Measurements from ENCODE around the gene CAPZB.

The CAPZB gene

DNA sequence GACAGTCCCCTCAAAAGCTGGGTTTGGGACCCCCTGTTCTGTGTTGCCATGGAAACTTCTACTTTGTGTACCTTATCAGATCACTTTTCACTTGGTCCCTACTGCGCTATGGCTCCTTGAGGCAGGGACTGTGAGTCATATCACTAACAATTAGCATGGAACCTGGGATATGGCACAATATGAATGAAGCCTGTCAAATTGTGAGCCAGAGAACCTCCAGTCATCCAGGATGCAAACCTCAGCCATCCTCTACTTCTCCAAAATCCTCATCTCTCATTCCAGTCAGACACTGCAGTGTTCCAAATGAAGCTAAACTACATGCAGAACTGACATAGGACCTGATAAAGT lies 11.2 kb upstream of the CAPZB start:
- DNase-seq: no peak

DNA sequence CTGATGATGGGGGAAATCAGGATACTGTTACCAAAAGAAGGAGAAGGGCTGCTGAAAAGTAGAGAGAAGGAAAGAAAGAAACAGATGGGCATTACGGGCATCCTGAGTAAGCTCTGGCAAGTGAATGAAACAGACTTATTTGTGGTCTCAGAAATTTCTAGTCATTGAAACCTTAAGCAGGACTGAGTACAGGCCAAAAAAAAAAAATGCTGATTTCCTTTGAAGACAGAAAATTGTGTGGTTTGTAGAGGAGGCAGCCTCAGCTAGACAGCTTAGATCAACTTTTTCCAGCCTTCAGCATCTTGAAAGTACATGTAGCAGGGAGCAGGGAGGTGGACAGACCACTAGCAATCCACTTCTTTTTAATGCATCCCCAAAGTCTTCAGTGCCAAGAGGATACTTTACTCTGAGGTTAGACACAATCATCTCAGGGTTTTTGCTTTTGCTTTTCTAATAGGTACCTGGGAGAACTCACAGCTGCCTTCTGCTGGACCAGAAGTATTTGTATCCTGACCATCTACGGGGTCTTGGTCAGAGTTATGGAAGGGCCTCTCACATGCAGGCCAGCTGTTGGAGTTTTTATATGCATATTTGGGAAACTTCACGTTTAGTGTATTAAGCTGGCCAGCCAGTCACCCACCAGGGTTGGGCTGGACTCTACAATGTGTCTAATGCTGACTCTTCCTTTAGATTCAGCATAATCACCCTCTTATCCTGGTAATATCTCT lies 10.6 kb upstream of the CAPZB start:
- no peak for DNase-seq

DNA sequence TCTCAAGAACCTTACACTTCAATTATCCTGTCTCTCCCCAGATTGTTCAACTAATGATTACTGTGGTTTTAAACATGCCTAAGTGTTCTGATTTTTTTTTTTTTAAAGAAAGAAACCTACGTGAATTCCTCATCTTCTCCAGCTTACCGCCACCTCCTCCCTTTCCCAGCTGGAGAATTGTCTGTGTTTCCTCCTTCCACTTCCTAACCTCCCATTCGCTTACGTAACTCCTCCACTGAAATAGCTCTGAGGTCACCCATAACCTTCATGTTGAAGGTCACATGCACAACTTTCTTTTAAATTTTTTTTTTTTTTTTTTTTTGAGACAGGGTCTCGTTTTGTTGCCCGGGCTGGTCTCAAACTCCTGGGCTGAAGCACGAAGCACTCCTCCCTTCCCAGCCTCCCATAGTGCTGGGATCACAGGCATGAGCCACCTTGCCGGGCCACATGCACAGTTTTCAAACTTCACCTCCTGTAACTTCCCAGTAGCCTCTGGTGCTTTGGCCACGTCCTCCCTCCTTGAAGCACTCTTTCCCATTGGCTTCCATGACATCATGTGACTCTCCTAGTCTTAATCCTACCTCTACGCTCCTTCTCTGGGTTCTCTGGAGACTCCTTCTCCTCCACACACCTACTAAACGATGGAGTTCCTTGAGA lies 9.8 kb upstream of the CAPZB start:
- no peak for DNase-seq

DNA sequence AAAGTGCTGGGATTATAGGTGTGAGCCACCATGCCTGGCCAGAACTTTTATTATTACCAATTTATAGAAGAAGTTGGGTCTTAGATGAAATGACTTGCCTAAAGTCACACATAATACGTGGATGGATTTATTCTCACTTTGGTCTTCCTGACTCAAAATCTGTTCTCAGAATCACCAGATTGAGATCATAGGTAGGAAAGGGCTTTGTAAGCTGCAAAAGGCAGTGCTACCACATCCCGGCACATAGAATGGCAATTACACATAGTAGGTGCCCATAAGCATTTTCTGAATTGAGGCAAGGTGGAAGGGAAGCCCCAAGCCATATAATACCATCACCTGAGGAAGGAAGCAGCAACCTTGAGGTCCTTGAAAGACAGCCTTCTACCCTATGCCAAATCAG lies 8.2 kb upstream of the CAPZB start:
- no peak for DNase-seq

DNA sequence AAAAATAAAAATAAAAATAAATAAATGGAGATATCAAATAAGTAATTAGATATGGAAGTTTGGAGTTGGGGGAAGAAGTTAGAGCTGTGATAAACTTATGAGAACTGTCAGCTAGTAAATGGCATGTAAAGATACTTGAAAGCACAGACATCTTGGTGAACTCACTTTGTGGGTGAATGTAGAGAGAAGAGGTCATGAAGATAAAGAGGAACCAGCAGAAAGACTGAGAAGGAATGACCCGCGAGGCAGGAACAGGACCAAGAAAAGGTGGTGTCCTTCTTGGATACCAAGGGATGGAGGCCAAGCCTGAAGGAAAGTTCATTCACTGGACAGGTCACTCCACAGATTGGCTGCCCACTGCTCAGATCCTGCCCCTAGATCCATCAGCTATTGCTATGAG lies 4.7 kb upstream of the CAPZB start:
- DNase-seq: no peak

DNA sequence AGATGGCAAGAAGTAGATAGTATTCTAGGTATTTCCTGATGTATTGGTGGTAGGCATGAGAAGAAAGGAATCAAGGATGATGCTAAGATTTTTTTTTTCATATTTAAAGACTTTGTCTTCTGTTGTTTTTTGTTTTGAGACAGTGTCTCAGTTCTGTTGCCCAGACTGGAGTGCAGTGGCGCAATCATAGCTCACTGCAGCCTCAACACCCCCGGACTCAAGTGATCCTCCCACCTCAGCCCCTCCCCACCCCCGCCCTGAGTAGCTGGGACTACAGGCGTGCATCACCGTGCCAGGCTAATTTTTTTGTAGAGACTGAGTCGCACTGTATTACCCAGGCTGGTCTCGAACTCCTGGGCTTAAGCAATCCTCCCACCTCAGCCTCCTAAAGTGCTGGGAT lies 2.8 kb upstream of the CAPZB start:
- no peak for DNase-seq

DNA sequence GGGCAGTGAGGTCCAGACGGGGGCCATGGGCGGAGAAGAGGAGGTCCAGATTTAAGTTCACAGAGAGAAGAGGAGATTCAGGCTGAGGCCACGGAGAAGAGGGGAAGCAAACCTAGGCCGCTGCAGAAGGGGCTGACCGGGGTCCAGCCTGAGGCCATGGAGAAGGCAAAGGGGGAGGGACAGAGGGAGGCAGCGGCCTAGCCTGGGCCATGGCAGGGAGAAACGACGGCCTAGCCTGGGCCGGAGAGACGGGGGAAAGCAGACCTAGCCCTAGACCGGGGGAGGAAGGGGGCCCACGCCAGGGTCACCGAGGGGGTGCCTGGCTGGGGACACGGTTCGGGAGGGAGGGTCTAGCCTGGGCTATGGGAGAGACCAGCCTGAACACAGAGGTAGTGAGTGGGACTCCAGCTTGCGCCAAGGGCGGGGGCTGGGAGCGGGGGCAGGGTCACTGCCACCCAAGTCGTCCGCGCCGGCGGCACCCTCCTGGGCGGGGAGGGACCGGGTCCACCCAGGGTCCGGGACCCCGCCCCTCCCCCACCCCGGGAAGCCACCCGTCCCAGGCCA lies 459 bp downstream of the CAPZB start:
- DNase-seq: no peak

DNA sequence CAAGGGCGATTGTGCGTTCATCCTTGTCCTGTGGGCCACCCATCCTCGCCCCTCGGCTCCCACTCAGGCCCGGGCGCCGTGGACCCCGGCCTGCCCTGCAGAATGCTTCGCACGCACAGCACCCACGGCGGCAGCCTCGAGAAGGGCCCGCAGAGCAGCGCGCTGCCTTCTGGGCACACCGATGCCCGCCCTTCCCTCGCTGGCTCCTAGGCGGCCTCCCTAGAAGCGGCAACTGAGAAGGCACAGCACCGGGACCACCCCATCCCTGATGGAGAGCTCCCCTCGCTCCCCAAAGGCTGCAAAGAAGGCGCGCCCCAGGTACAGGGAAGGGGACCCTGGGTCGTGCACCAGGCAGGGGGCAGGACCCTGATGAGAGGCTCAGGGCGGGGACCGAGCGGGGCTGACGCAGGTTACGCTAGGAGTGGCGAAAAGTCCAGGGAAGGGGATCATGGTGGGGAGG lies 971 bp downstream of the CAPZB start:
- no peak for DNase-seq

DNA sequence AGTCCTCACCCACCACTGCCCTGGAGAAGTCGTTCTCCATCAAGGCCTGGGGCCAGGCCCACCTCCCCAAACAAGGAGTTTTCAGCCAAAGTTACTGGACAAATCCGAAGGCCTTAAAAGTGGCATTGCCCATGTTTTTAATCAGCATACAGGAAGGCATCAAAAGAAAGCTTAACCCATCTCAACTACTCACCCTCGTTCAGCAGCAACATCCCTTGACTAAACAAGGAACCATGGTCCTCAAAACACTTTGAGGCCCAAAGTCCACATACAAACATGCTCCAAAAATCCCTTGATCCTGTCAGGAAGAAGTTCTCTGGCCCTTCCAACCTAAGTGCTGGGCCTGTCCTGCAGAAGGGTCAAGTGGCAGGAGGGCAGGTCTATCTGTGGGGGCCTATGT lies 1.6 kb downstream of the CAPZB start:
- DNase-seq: no peak

DNA sequence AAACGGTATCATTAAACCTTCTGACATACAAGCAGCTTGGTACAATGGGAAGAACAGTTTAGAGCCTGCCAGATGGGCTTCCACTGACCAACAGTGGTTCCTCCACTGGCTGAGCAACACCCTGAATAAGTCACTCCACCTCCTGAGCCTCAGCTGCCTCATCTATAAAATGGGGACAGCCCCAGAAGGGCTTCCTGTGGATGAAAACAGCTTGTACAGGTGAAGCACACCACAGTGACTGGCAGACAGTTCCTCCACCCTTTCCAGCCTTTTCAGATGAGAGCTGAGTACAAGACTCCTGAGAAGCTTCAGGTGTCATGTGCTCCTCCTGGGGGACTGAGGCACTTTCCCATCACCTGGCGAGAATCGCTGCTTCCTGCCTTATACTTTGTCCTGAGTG lies 2.1 kb downstream of the CAPZB start:
- DNase-seq: no peak

DNA sequence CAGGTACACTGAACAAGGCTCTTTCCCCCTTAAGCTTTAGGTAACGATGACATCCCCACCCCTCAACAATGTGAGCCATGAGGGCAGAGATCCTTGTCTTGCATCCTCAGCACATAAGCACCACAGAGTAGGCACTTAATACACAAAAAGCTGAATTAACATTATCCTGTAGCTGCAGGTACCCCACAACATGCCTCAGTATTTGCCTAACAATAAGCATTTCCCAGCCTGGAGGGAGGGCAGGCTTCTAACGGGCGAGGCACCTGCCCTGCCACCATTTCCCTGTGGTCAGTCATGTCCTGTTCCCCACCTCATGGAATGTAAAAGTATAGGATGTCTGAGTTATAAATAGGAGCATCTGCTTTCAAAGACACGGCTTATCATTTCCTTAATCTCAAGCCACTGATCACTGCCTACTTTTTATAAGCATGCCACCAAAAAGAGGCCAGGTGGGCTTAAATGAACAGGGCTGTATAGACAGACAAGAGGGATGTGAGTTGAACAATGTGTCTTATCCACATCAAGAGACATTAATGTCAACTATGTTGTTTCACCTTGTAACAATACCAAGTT lies 3.4 kb downstream of the CAPZB start:
- DNase-seq: no peak

DNA sequence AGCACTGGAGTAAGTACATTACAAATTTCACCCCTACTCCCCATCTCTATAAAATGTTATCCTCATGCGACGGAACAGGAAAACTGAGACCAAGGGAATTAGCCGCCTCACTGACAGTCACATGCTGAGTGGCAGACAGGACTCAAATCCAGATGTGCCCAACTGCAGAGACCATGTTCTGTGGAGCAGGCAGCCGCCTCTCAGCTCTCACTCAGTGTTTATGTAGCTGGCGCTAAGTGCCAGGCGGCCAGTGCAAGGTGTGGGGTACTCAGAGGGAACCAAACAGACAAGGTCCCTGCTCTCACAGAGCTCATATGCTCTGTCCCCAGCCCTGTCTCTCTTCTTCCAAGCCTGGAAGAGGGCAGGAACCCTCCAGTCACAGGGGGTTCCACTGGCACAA lies 5.1 kb downstream of the CAPZB start:
- no peak for DNase-seq

DNA sequence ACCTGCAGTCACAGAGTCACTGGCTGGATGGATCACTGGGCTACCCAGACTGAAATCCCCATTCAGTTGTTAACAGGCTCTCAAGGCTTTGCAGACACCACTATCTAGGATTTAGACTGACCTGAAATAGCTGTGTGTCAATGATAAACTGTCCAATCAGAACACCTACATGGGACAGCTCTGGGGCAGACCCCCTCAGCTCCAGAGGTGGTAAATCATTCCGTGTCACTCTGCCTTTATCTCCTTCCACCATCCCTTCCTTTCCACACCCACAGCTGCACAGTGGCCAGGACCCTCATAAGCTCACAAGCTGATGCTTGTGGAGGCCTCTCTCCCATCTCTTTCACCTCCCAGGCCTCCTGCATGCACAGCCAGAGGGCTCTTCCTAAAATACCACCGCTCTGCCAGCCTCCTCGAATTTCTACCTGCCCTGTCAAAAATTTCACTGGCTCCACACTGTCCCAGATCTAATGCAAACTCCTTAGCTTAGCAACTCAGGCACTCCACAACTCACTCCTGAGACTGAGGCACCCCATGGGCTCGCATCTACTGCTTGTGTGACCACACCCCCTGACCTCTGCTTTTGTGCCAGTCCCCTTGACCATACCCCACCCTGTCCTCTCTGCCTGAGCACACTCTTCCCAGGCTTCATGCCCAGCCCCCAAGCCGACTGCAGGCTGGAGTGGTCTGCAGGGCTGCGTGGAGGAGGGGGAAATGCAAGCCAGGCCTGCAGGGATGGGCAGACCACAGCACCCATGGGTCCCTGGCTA lies 5.8 kb downstream of the CAPZB start:
- DNase-seq: no peak

DNA sequence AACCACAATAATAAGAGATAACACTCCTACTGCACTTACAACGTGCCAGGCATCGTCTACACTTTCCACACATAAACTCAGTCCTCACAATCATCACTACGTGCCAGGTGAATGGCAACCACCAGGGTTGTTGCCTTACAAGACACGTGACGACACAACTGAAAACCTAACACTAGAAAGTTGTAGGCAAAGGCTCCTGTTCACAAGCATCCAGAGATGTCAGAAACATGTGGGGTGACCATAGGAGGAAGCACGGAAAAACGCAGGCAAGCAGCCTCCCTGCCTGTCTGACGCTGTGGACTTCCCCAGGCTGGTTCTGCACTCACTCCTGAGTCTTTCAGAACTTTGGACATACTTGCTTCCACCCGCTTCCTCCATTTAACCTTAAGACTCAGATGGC lies 7.0 kb downstream of the CAPZB start:
- no peak for DNase-seq

DNA sequence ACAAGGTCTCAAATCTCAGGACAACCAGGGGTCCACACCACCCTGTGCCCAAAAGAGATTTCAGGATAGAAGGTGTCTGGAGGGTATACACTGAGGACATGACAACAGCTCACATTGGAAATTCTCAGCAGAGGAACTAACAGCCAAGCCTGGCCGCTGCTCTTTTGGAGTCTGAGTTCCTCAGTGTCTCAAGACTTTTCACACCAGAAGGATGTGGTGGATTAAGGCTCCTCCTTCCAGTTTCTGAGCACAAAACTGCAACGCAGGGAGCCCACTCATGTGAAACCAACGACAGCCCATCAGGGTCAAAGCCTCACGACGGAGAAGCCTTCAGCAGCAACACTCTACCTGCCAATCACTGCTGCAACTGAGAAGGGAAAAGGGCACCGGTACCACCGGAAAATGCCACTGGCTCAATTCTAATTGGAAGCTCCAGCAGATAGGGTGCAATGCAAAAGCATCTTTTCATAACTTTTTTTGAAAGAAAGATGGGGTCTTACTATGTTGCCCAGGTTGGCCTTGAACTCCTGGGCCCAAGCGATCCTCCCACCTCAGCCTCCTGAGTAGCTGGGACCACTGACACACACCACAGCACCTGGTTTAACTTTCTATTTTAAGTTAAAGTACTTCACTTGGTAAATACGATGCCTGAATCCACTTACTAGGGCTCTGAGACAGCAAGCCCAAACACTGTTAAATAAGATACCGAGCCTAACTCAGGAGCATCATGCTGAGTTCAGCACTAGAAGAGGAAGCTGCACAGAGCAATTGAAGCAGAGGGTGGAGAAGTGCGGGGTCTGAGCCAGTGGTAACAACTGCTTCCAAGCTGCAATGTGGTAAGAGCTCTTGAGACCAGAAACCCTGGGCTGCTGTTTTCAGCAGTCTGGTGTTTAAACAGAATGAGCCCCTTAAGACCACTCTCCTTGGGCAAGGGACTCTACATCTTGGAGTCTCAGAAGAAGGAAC lies 7.8 kb downstream of the CAPZB start:
- DNase-seq: peak; percentile 16

DNA sequence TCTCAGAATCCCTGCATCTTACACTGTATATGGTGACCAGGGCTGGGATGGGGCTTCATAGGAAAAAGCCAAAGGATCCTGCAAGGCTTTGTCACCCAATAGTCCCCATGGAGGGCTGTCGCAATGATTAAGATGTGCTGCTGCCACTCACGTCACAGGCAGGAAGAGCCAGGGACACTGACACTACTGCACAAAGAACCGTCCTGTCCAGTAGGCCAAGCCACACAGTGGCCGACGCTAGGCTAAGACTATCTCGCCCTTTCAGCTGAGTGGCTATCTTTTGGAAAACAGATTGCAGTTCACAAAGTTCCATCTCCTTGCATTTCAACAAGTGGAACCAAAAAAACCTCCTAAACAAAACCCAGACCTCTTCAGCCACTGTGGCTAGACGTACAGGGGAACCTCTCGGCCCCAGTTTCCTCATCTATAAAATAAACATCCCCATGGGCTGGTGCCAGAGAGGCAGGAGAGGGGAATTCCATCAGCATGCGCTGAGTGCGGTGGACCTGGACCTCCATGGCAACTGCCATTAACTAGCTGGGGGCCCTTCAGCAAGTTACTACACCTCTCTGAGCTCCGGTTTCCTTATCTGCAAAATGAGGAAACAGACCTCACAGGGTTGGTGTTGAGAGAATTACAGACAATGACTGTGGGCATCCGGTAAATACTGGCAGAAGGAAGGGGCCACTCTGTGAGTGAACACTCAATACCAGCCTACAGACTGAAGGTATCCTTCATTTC lies 8.7 kb downstream of the CAPZB start:
- peak; percentile 37 for DNase-seq

DNA sequence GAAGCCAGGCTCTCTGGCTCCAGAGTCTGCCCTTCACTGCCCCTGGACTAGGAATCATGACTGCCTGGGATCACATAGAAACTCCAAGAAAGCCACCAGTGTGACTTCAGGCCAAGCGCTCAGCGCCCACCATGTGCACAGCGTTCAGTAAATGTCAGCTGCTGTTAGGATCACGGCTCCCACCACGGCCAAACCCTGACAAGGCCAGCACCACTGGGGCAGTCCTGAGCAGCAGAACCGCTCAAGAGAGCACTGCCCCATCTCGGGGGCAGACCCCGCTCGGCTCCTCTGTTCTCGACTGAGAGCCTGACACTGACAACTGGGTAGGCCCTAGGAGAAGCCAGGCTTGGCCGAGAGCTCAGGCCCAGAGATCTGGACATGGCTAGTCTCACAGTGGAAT lies 10.0 kb downstream of the CAPZB start:
- no peak for DNase-seq

DNA sequence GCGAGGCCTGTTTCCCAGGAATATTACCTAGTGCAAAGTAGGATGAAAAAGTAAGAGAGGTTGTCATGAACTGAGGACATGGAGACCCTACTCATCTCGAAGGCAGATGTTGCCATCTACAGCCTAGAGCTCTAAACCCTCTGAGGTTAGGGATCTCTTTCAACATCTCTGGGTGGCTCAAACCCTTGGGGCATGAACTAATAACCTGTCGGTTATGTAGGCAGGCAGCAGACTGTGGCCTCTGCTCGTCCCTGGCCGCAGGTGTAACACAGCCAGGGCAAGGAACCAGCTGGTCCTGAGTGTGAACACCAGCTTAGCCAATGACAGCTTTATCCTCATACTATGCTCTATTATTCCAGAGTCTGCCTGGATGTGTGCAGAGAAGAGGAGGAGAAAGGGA lies 13.2 kb downstream of the CAPZB start:
- no peak for DNase-seq

DNA sequence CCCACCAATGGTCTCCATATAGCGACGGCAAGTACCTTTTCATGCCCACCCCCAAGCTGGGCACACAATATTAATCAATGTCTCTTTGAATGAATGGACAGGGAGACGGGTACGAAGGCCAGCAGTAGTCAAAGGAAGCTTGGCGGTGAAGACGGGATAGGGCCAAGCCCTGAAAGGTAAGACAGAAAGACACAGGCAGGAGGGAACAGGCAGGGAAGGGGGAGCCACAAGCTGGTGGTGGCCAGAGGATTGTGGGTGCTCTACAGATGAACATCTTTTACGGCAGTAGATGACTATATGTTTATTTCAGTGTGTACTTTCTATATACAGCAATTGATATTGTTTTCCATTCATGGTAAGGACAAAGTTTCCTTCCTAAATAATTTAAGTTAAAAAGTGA lies 16.3 kb downstream of the CAPZB start:
- DNase-seq: no peak

DNA sequence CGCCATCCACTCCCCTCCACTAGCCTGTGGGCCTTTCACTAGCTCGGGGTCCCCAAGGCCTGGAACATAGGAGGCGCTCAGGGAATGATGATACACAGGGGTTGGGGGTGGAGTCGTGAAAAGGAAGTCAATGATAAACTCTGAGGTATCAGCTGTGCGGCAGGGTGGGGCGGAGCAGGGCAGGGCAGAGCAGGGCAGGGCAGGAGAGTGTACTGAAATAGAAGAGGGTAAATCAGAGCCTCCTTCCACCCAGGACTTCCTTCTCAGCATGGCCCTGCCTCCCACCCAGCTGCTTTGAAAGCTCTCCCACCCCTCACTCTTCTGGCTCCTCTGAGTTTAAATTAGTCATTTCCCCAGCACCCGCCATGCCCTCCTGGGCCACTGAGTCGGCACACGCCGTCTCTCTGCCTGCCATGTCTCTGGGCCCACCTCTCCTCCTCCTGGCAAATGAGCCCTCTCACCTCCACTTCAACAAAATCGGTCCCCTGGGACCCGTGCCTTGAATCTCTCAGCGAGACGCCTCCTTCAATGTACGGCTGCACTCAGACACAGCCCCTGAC lies 16.9 kb downstream of the CAPZB start:
- peak; percentile 48 for DNase-seq

All from T-helper 9 cell (primary cell).